ENCODE measurements around the gene VAX1.

Gene VAX1

DNA sequence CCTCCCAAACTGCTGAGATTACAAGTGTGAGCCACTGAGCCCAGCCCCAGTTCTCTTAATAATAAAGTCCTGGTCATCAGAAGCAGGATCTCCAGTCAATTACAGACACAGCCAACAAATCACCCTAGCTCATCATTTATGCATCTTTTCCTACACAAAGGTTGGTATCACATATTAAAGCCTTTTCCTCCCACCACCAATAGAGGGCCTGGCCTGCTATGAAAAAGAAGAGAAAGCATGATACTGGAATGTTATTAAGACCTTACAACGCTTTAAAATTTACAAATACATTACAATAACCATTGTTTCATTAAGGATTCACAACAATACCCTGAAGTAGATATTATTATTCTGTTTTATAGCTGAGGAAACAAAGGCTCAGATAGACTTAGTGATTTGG, 25.9 kb downstream of the VAX1 start:
- Histone ChIP-seq H3K79me2 (ENCODE audit: insufficient read depth, low read length) (no peaks in the 10 kb centered on the region), H3K9ac (ENCODE audit: low read length) (no peak overlapping the region), H3K4me3 (ENCODE audit: low read depth, low read length, poor library complexity, severe bottlenecking) (no peak overlapping the region), H3K9me3 (ENCODE audit: low read length) (no peaks in the 10 kb centered on the region), H3K27me3 (ENCODE audit: insufficient read depth, low read length) (no peaks in the 10 kb centered on the region), H2AFZ (ENCODE audit: low read length) (no peak overlapping the region), H3K4me2 (ENCODE audit: low read length) (no peak overlapping the region), H3K36me3 (ENCODE audit: insufficient read depth, low read length) (no peaks in the 10 kb centered on the region), H3F3A (ENCODE audit: insufficient read depth, low read length) (no peaks in the 10 kb centered on the region), H3K27ac (ENCODE audit: low read depth, low read length, poor library complexity, severe bottlenecking) (no peak overlapping the region), H3K4me1 (ENCODE audit: insufficient read depth, low read length, severe bottlenecking) (no peaks in the 10 kb centered on the region), H3K9me2 (ENCODE audit: low read depth, low read length) (no peaks in the 10 kb centered on the region), H4K20me1 (ENCODE audit: insufficient read depth, low read length) (no peaks in the 10 kb centered on the region)
- TF ChIP-seq, protein P1, sequence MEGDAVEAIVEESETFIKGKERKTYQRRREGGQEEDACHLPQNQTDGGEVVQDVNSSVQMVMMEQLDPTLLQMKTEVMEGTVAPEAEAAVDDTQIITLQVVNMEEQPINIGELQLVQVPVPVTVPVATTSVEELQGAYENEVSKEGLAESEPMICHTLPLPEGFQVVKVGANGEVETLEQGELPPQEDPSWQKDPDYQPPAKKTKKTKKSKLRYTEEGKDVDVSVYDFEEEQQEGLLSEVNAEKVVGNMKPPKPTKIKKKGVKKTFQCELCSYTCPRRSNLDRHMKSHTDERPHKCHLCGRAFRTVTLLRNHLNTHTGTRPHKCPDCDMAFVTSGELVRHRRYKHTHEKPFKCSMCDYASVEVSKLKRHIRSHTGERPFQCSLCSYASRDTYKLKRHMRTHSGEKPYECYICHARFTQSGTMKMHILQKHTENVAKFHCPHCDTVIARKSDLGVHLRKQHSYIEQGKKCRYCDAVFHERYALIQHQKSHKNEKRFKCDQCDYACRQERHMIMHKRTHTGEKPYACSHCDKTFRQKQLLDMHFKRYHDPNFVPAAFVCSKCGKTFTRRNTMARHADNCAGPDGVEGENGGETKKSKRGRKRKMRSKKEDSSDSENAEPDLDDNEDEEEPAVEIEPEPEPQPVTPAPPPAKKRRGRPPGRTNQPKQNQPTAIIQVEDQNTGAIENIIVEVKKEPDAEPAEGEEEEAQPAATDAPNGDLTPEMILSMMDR (IDR thresholded peaks at IDR 0.05; ENCODE audit: low read length), result peak; percentile 50
- no peak for TF ChIP-seq EZH2 (IDR thresholded peaks at IDR 0.05; ENCODE audit: borderline replicate concordance, low read length)

DNA sequence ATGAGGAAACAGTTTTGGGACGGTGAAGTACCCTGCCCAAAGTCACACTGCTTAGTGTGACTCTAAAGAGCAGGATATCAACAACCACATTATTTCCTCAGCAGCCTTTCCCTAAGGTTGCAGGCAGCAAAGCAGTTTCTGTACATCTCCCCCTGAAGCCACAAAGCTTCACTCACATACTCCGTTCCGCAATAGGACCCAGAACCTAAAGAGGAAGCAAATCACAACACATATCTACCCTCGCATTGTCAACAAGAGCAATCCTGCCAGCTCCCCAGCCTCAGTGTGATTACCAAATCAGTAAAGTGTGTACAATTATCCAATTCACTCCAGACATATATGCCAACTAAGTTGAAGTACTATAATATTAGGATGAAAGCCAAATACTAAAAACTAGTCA, 30.8 kb downstream of the VAX1 start:
- Histone ChIP-seq H3K9me3 (ENCODE audit: low read length) (no peaks in the 10 kb centered on the region), H3K4me2 (ENCODE audit: low read length) (no peak overlapping the region), H3K79me2 (ENCODE audit: insufficient read depth, low read length) (no peaks in the 10 kb centered on the region), H4K20me1 (ENCODE audit: insufficient read depth, low read length) (no peaks in the 10 kb centered on the region), H2AFZ (ENCODE audit: low read length) (no peak overlapping the region), H3F3A (ENCODE audit: insufficient read depth, low read length) (no peaks in the 10 kb centered on the region), H3K9ac (ENCODE audit: low read length) (no peak overlapping the region), H3K27me3 (ENCODE audit: insufficient read depth, low read length) (no peaks in the 10 kb centered on the region), H3K36me3 (ENCODE audit: insufficient read depth, low read length) (no peaks in the 10 kb centered on the region), H3K9me2 (ENCODE audit: low read depth, low read length) (no peaks in the 10 kb centered on the region), H3K27ac (ENCODE audit: low read depth, low read length, poor library complexity, severe bottlenecking) (no peak overlapping the region), H3K4me1 (ENCODE audit: insufficient read depth, low read length, severe bottlenecking) (no peaks in the 10 kb centered on the region), H3K4me3 (ENCODE audit: low read depth, low read length, poor library complexity, severe bottlenecking) (no peak overlapping the region)
- TF ChIP-seq, protein P1 (IDR thresholded peaks at IDR 0.05; ENCODE audit: low read length), result no peak
- TF ChIP-seq EZH2 (IDR thresholded peaks at IDR 0.05; ENCODE audit: borderline replicate concordance, low read length), result no peak

DNA sequence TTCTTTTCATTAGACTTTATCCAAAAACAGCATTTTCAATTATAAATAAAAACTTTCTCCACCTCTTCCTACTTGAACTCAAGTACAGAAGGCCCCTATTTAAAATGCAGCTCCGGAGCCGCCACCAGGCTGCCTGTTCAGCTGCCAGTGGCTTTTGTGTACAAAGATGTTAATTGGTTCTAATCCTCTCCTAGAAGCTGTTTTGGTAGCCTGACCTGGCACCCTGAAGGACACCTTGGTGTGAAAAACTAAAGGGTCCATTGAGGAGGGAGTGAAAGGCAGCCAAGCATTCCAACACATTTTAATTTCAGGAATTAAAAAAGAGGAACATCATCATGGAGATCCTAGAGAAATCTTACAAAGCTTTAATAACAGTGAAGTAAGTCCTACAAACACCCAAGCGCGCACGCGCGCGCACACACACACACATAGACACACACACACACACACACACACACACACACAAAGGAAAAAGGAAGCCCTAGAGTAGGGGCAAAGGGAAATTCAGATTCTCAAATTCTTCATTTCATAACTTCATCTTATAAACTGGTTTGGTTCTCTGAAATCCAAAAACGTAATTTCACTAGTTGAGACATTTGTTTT, 41.4 kb downstream of the VAX1 start:
- Histone ChIP-seq H3K4me1 (ENCODE audit: insufficient read depth, low read length, severe bottlenecking) (no peaks in the 10 kb centered on the region), H3K9ac (ENCODE audit: low read length) (no peak overlapping the region), H3K4me3 (ENCODE audit: low read depth, low read length, poor library complexity, severe bottlenecking) (no peak overlapping the region), H3F3A (ENCODE audit: insufficient read depth, low read length) (no peaks in the 10 kb centered on the region), H3K27ac (ENCODE audit: low read depth, low read length, poor library complexity, severe bottlenecking) (no peak overlapping the region), H3K36me3 (ENCODE audit: insufficient read depth, low read length) (no peaks in the 10 kb centered on the region), H3K9me3 (ENCODE audit: low read length) (no peaks in the 10 kb centered on the region), H3K4me2 (ENCODE audit: low read length) (no peak overlapping the region), H4K20me1 (ENCODE audit: insufficient read depth, low read length) (no peaks in the 10 kb centered on the region), H3K27me3 (ENCODE audit: insufficient read depth, low read length) (no peaks in the 10 kb centered on the region), H3K79me2 (ENCODE audit: insufficient read depth, low read length) (no peaks in the 10 kb centered on the region), H2AFZ (ENCODE audit: low read length) (no peak overlapping the region), H3K9me2 (ENCODE audit: low read depth, low read length) (no peaks in the 10 kb centered on the region)
- no peak for TF ChIP-seq EZH2 (IDR thresholded peaks at IDR 0.05; ENCODE audit: borderline replicate concordance, low read length)
- TF ChIP-seq, protein P1 (IDR thresholded peaks at IDR 0.05; ENCODE audit: low read length), result no peak
